MM.1S (cell line): Measurements from ENCODE around the gene FGF18.

Experiments
- DNase-seq: peaks from one replicate; pipeline ENCODE4 v3.0.0-alpha.2; 2015
- H2AFZ ChIP-seq: fragments of 300-600 bp; sonication (generic); 2 replicates; pipeline ENCODE4 v1.6.0; 2016; ENCODE audit warnings: antibody characterized with exemption, low read length
- H3F3A ChIP-seq: fragments of 300-600 bp; sonication (generic); 2 replicates; pipeline ENCODE4 v1.6.1; 2016; ENCODE audit warnings: mild to moderate bottlenecking, antibody characterized with exemption, low read length, moderate library complexity, mixed read lengths; ENCODE audit not compliant: insufficient read depth
- H3K27ac ChIP-seq: fragments of 300-600 bp; sonication (generic); 2 replicates; pipeline ENCODE4 v1.5.1; 2016; ENCODE audit warnings: mild to moderate bottlenecking, low read length
- H3K27me3 ChIP-seq: fragments of 300-600 bp; sonication (generic); replicated peaks from 2 replicates; pipeline ENCODE4 v1.6.0; 2016; ENCODE audit warnings: low read length; ENCODE audit not compliant: insufficient read depth
- H3K36me3 ChIP-seq: fragments of 300-600 bp; sonication (generic); replicated peaks from 2 replicates; pipeline ENCODE4 v1.6.1; 2016; ENCODE audit warnings: mild to moderate bottlenecking, low read length, mixed read lengths; ENCODE audit not compliant: insufficient read depth
- H3K4me1 ChIP-seq: fragments of 300-600 bp; sonication (generic); 2 replicates; pipeline ENCODE4 v1.6.1; 2016; ENCODE audit warnings: low read length, mixed read lengths
- H3K4me2 ChIP-seq: fragments of 300-600 bp; sonication (generic); 2 replicates; pipeline ENCODE4 v1.6.0; 2016; ENCODE audit warnings: low read depth, low read length
- H3K4me3 ChIP-seq: fragments of 300-600 bp; sonication (generic); 2 replicates; pipeline ENCODE4 v1.5.1; 2016; ENCODE audit warnings: low read length, mixed read lengths
- H3K79me2 ChIP-seq: fragments of 300-600 bp; sonication (generic); 2 replicates; pipeline ENCODE4 v1.6.1; 2016; ENCODE audit warnings: mixed run types, low read length, mixed read lengths
- H3K9ac ChIP-seq: fragments of 300-600 bp; sonication (generic); 2 replicates; pipeline ENCODE4 v1.6.1; 2016; ENCODE audit warnings: low read length, mixed read lengths
- H3K9me2 ChIP-seq: fragments of 300-600 bp; sonication (generic); replicated peaks from 2 replicates; pipeline ENCODE4 v1.6.1; 2016; ENCODE audit warnings: mild to moderate bottlenecking, low read length, mixed read lengths; ENCODE audit not compliant: insufficient read depth
- H3K9me3 ChIP-seq: fragments of 300-600 bp; sonication (generic); replicated peaks from 2 replicates; pipeline ENCODE4 v1.6.1; 2016; ENCODE audit warnings: mild to moderate bottlenecking, low read length, mixed read lengths; ENCODE audit not compliant: insufficient read depth
- H4K20me1 ChIP-seq: fragments of 300-600 bp; sonication (generic); 2 replicates; pipeline ENCODE4 v1.6.1; 2016; ENCODE audit warnings: mild to moderate bottlenecking, low read length, moderate library complexity, mixed read lengths; ENCODE audit not compliant: insufficient read depth
- EZH2 ChIP-seq: fragments of 300-600 bp; sonication (generic); optimal IDR thresholded peaks from 2 replicates; pipeline ENCODE3; 2017; ENCODE audit warnings: low read depth, mild to moderate bottlenecking, antibody characterized with exemption, low read length, mixed read lengths
- EZH2phosphoT487 ChIP-seq: fragments of 300-600 bp; sonication (generic); IDR thresholded peaks from 2 replicates; pipeline ENCODE4 v1.6.1; 2018; ENCODE audit warnings: antibody characterized with exemption, low read length
- TF ChIP-seq, protein P1 (sequence below): fragments of 300-600 bp; sonication (generic); IDR thresholded peaks from 2 replicates; pipeline ENCODE4 v1.5.1; 2016; ENCODE audit warnings: antibody characterized with exemption, low read length, mixed read lengths

FGF18 gene

DNA sequence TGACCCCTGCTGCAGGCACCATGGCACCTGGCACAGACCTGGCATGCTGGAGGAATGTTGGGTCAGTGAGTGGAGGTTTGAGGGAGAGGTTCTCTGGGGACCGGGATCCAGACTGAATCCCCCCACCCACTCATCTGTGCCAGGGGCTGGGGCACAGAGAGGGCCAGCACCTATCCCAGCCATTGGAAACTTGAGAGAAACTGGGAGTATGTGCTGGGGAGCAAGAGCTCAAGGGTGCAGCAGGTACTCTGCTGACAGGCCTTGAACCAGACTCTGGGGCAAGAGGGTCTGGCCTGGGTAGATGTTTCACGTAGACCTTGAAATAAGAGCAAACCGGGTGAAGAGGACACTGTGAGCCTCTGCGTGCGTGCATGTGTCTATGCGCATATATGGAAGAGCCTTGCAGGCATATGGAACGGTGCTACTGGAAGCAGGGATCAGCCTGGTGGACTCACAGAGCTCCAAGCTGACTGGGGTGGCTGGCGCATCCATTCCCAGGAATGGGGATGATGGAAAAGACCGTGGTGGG lies 8.8 kb downstream of the FGF18 start:
- Histone ChIP-seq H3K79me2 (no peaks in the 10 kb centered on the region), H3F3A (no peaks in the 10 kb centered on the region), H3K36me3 (no peaks in the 10 kb centered on the region), H3K27ac (no peak overlapping the region), H3K4me3 (no peak overlapping the region), H3K9ac (no peak overlapping the region), H3K9me2 (no peaks in the 10 kb centered on the region), H3K4me2 (no peak overlapping the region), H3K9me3 (no peaks in the 10 kb centered on the region), H4K20me1 (no peaks in the 10 kb centered on the region), H3K4me1 (no peaks in the 10 kb centered on the region), H3K27me3 (no peaks in the 10 kb centered on the region), H2AFZ (no peak overlapping the region)
- no peak for DNase-seq
- TF ChIP-seq EZH2 (no peak), EZH2phosphoT487 (no peak)
- TF ChIP-seq, protein P1, sequence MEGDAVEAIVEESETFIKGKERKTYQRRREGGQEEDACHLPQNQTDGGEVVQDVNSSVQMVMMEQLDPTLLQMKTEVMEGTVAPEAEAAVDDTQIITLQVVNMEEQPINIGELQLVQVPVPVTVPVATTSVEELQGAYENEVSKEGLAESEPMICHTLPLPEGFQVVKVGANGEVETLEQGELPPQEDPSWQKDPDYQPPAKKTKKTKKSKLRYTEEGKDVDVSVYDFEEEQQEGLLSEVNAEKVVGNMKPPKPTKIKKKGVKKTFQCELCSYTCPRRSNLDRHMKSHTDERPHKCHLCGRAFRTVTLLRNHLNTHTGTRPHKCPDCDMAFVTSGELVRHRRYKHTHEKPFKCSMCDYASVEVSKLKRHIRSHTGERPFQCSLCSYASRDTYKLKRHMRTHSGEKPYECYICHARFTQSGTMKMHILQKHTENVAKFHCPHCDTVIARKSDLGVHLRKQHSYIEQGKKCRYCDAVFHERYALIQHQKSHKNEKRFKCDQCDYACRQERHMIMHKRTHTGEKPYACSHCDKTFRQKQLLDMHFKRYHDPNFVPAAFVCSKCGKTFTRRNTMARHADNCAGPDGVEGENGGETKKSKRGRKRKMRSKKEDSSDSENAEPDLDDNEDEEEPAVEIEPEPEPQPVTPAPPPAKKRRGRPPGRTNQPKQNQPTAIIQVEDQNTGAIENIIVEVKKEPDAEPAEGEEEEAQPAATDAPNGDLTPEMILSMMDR = no peak

DNA sequence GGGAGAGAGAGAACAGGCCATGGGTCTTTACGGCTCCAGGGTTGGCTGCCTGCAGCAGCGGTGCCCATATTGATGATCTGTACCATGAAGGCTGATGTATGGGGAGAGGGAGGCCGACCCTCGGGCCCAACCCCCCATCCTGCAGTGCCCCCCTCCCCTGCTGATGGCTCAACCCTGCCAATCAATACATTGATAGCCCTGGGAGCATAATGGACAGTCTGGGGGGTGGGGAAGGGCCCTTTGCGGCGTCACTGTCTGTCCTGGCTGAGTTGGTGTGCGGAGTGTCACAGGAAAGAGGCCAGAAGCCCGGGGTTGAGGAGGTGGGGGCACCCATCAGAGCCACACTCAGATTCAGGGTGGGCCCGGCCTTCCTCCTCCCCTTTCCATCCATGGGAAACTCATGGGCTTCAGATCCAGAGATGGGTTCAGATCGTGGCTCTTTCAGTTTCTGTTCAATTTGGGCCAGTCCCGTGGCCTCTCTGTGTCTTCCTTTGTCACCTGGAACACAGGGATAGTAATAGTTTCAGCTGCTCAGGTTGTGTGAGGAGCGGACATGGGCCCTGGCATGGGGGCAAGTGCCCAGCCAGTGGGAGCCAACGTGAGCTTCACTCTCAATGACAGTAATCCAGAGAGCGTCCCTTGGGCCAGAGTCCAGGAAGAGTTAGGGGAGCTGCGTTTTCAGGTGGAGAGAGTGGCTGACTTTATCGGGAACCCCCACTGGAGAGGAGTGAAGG lies 9.5 kb downstream of the FGF18 start:
- Histone ChIP-seq H4K20me1 (no peaks in the 10 kb centered on the region), H3F3A (no peaks in the 10 kb centered on the region), H3K4me2 (no peak overlapping the region), H3K4me1 (no peaks in the 10 kb centered on the region), H3K9me2 (no peaks in the 10 kb centered on the region), H3K27ac (no peak overlapping the region), H2AFZ (no peak overlapping the region), H3K27me3 (no peaks in the 10 kb centered on the region), H3K36me3 (no peaks in the 10 kb centered on the region), H3K9ac (no peak overlapping the region), H3K79me2 (no peaks in the 10 kb centered on the region), H3K9me3 (no peaks in the 10 kb centered on the region), H3K4me3 (no peak overlapping the region)
- no peak for DNase-seq
- no peak for TF ChIP-seq EZH2
- TF ChIP-seq, protein P1 = no peak
- TF ChIP-seq EZH2phosphoT487 = no peak

DNA sequence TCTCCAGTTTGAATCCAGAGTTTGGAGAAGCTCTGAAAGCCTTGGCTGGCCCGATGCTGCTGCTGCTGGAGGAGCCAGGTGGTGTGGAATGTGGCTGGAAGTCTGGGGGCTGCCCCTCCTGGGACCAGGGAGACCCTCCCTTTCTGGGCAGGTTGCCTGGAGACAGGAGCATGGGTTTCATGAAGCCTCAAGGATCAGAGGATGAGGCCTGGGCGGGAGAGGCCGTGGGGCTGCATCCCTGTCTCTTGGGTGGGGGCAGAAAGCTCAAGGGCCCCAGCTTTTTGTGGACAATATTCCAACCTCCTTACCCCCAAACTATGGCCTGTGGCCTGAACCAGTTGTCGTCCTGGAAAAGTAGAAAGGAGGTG lies 10.1 kb downstream of the FGF18 start:
- H3K9me2 ChIP-seq = no peaks in the 10 kb centered on the region
- H3K4me2 ChIP-seq = no peak overlapping the region
- no peaks in the 10 kb centered on the region for H3K79me2 ChIP-seq
- no peaks in the 10 kb centered on the region for H3K36me3 ChIP-seq
- H3K9me3 ChIP-seq = no peaks in the 10 kb centered on the region
- H2AFZ ChIP-seq = no peak overlapping the region
- no peaks in the 10 kb centered on the region for H4K20me1 ChIP-seq
- TF ChIP-seq EZH2 (no peak), EZH2phosphoT487 (no peak)
- TF ChIP-seq, protein P1 = no peak
- H3K4me1 ChIP-seq = no peaks in the 10 kb centered on the region
- H3K9ac ChIP-seq = no peak overlapping the region
- no peaks in the 10 kb centered on the region for H3K27me3 ChIP-seq
- DNase-seq = no peak
- no peaks in the 10 kb centered on the region for H3F3A ChIP-seq
- H3K4me3 ChIP-seq = no peak overlapping the region
- no peak overlapping the region for H3K27ac ChIP-seq
